GM18519 (cell line): ENCODE measurements around the gene COL23A1.
"Not testable (repeated sequence)": the region's sequence is repeated elsewhere in the genome, so short reads cannot be mapped to it uniquely, and the experiment has no call there.

Experiments
- ATAC-seq: cut with Tn5 transposase; IDR thresholded peaks from one replicate; pipeline ENCODE4 v1.9.1; 2021; ENCODE audit warnings: mild to moderate bottlenecking, moderate library complexity; ENCODE audit not compliant: unreplicated experiment, low FRiP score

Gene COL23A1

DNA sequence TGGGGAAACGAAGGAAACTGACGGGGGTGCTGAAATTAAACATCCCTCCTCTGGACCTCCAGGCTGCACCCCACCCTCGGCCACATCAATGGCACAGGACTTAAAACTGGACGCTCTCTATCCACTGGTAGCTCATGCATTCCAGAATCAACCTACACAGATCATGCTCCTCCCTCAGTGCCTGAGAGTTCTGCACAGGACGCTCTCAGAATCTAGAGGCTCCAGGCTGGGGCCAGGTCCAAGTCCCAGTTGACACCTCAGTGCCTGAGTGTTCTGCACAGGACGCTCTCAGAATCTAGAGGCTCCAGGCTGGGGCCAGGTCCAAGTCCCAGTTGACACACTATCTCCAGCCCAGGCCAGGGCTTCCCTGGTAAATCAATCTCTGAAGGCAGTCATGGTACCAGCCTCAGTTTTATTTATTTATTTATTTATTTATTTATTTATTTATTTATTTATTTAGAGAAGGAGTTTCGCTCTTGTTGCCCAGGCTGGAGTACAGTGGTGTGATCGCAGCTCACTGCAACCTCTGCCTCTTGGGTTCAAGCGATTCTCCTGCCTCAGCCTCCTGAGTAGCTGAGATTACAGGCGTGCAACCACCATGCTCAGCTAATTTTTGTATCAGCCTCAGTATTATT lies 103.2 kb downstream of the COL23A1 start:
- not testable (repeated sequence) for ATAC-seq

DNA sequence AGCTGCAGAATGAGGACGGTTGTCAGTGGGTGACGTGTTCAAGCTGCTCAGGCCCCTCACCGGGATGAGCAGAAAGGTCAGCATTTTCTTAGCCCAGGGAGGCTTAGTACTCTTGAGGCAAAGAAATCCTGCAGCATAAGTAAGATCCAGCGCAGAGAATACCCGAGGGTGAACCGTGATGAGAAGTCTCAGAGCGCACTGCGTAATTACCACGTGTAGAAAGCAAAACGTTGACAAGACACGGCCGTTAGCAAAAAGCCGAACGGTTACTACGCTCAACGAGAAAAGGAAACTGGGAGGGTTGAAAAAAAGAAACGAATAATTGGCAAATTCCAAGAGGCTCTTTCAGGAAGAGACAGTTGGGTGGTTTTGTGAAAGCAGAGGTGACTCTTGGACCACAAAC lies 104.0 kb downstream of the COL23A1 start:
- ATAC-seq, result no peak

DNA sequence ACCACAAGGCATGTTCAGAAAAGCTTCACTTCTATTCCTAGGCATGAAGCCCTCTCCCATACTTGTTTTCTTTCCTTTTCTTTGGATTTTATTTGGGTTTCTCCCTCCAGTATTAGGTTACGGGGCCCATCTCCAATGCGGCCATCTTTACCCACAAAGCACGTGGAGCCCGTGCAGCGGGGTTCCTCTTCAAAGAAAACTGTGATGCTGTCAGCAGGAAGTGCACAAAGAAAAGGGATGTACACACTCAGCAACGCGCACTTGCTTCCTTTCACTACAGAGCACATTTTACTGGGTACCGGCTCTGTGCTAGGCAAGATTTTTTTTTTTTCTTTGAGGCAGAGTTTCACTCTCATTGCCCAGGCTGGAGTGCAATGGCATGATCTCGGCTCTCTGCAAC lies 106.6 kb downstream of the COL23A1 start:
- no peak for ATAC-seq

DNA sequence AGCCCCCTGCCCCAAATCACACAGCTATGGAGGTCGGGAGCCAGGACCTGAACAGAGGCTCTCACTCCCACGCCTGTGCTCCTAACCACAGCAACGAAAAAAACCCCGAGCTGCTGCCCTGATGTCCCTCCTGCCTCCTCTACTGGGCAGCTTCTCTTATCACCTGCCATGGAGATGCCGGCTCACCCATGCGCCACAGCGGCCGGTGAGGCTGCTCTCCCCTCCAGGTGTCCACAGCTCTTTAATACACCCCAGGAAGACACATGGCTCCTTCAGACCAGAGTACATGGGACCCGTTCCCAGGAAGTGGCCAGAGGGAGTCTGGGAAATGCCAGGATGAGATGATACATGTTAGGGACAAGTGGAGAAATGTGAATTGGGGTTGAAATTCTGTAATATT lies 110.9 kb downstream of the COL23A1 start:
- ATAC-seq, result no peak

DNA sequence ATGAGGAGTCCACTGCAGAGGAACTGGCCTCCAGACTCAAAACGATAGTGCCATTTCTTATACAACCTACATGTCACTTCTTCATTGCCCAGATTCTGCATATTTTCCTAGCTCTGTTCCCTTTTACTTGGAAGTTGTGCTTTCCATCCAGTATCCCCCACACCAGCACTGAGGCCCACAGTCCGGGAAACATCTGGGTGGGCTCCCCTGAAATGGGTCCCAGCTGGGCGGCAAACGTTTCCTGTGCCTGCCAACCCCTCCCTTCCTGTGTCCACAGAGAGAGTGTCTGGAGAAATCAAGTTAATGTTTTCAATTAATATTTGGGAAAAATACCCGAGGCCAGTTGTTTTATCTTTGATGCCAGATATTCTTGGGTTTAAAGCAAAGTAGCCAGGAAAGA lies 111.8 kb downstream of the COL23A1 start:
- no peak for ATAC-seq

DNA sequence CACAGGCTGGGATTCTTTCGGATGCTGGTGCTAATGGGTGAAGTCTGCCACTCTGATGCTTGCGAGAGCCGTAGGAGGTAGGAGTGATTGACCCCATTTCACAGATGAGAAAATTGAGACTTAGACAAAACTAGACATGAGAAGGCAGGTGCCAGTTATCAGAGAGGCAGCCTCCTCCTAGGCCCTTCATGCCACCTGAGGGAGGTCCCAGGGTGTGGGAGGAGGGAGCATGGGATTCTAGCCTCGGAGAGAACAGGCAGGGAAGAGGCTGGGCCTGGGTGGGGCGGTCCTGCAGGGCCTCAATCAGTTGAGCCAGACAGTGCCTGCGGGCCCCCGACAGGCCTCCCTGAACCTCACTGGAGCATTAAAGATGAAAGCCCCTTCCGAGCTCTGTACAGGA lies 112.4 kb downstream of the COL23A1 start:
- ATAC-seq, result no peak

DNA sequence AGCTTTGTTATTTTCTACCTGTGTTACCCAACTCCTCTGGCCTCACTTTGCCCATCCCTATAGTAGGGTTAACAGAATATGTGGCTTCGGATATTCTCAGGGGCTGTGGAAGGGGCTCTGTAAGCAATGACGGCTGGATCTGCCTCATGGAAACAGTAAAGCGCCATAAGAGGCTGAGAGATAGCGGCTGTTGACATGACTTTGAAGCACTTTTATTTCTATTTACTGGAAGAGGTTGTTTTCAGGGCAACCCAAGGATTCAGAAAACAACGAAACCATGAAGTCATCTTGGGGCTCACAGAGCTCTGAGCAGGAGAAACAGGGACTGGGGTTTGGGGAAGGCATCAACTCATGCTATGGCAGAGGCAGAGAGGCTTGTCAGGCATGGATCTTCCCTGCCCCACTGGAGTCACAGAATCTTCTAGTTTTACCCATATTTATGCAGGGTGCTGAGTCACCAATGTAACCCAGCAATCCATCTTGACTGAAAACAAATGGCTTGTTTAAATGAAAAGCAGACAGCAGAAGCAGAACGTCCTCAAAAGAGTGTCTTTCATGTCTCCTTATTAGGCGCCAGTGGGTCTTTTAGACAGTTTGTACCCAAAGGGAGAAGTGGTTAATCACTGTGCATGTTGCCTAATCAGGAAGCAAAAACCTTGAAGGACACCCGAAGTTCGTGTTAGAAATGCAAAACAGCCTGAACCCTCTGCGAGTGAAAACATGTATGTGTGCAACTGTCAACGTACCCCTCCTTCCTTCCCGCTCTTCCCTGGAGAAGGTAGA lies 113.0 kb downstream of the COL23A1 start:
- ATAC-seq, result no peak

DNA sequence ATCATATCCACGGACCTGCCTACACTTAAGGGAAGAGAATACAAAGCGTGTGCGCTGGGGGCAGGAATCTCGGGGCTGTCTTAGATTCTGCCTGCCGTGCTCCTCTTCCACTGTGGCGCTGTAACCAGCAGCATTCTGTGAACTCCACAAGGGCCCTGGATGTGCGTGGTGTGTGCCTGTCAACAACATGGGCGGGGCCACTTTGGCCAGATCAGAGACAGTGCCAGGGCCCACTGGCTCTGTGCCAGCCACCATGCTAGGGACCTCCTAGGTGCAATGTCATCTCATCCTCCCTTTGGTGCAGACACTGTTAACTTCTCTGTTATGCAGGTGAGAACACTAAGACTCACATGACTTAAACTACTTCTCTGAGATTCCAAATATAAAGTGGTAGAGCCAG lies 113.7 kb downstream of the COL23A1 start:
- ATAC-seq, result no peak

DNA sequence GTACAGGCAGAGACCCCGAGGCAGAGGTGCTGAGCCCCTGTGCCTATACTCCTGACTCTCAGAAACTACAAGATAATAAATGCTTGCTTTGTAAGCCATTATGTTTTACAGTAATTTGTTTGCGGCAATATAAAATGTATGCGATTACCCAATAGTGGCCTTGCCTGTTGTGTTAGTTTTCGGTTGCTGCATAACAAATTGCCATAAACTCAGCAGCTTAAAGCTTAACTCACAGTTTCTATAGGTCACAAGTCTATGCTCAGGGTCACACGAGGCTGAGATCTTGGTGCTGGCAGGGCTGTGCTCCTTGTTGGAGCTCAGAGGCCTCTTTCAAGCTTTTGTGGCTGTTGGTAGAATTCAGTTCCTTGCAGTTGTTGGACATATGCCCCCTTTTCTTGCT lies 114.8 kb downstream of the COL23A1 start:
- no peak for ATAC-seq

DNA sequence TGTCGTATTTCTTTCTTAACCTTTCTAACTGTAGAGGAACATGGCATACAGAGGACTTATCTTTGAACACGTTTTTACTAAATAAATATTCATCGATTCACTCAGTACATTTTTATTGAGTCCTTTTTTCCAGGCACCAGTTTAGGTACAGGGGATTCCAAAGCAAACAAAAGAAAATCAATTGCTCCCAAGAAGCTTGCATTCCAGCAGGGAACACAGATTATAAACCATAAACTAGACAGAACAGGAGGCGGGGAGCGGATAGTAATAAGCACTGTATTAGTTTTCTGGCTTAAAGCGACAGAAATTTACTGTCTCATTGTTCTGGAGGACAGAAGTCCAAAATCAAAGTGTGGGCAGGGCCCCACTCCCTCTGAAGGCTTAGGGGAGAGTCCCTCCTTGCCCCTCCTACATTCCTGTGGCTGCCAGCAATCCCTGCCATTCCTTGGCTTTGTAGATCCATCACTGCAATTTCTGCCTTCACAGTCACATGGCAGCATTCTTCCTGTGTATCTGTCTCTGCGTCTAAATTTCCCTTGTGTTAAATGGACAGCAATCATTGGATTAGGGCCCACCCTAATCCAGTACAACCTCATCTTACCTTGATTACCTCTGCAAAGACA lies 115.5 kb downstream of the COL23A1 start:
- ATAC-seq, result no peak

DNA sequence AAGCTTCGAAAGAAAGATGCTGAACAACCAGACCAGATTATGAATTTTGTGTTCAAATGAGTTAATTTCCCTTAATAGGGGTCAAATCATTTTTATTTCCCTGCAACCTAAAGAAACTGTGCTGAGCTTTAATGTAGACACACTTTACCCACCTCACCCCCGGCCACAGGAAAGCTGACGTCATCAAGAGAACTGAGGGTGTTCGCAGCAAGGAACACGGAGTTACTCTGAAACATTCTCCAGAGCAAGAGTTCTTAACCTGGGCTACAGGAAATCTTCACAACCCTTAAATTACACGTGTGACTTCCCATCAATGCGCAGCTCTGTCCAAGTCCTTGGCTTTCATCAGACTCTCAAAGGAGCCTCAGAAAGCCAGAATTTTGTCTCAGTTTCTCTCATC lies 116.3 kb downstream of the COL23A1 start:
- ATAC-seq, result no peak

DNA sequence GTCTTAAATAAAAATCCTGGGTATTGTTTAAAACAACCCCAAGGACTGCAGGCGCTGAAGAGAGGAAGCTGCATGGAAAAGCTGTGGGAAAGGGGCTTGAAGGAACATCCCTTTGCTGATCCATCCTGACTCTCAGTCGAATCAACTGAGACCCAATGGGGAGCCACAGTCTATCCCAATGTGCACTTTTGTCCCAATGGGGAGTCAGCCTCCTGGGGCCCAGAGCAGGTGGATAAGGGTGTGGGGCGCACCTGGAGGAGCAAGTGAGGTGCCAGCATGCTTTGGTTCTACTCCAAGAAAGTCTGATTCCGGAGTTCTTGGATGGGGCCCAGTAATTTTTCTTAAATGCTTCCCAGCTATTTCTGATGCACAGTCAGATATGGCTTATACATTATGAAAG lies 118.1 kb downstream of the COL23A1 start:
- ATAC-seq, result no peak

DNA sequence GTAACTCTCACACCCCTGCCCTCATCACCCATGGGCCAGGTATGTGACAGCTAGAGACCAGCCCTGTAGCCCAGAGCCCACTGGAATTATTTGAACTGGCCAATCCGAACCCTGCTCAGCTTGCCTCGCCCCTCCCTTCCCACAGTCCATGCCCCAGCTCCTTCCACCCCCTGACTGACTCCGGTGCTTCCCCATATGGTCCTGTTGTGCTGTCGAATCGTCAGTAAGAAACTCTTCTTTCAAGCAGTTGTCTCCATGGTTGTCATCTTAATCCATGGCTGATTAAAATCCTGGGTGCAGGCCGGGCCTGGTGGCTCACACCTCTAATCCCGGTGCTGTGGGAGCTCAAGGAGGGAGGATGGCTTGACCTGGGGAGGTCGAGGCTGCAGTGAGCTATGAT lies 118.5 kb downstream of the COL23A1 start:
- ATAC-seq, result no peak

DNA sequence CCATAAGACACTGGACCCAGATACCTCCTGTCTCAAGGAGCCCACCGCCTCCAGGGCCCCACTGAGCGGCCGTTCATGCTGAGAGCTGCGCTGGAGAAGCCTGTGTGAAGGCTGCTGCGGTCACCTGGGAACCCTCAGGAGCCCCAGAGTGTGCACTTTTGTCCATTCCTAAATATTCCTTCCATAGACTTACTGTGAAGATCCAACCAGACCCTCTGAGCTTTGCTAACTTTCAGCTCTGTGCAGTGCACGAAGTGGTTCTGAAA lies 119.5 kb downstream of the COL23A1 start:
- ATAC-seq, result no peak

DNA sequence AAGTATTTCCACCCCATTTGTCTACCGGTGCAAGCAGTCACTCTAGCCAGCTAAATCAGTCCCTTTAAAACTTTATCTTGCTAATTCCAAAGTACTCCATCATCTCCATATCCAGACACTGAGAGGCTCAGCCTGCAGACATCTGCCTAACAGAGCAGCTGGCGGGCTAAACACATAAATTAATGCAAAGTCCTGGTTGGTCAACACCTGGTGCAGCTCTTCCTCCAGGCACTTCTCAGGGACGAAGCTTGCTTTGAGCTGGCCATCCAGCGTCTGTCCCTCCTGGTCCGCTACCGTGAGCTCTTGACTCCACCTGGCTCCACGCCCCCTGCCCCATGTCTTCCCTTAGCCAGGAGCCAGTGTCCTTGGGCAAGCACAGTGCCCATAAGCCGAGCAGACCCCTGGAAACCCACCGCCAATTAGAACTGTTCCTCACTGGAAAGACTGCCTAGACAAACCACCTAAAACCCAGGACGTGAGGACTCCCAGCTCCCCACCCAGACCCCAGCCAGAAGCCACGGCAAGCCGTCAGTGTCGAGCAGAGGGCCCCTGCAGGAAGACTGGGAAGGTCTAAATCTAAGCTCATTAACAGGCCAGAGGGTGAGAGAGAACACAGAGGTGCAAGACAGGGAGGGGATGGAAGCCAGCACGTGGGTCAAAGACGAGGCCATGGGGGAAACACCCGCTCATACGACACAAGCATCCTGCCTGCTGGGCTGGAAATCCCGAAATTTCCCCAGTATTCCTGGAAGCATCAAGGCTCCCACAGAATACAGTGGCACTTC lies 120.0 kb downstream of the COL23A1 start:
- ATAC-seq, result no peak

DNA sequence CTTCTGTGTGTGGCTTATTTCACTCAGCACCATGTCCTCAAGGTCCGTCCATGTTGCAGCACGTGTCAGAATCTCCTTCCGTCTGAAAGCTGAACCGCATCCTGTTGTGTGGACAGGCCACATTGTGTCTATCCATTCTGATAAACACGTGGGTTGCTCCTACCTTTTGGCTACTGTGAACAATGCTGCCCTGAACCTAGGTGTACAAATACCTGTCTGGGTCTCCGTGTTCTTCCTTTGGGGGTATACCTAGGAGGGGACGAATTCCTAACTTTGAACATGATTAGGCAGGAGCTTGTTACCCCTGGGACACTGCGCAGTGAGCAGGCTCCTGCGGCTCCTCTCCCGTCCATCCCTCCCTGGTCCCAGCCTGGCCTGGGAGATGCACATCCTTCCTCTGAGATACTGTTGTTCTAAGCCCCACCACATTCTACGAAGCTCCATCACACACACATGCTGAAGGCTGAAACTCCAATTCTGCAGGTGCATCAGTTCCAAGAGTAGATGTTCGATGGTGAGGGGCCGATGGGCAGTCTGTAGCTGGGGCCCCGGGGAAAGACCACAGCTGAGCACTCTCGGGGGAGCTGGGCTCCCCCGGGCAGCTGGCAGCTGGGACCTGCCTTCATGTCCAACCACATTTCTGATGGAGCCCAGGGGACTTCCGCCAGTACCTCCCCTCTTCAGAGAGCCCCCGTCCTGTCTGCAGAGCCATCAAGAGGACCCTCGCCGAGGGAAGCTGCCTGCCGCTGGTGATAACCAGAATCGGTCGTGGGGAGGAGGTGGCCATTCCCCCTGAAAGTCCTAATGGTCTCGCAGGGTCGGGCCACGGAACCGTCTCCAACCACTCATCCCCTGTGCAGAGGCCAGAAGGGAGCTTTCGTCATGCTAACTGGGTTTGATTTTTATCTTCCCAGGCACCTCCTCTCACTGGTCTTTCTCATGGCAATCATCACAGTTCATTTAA lies 120.9 kb downstream of the COL23A1 start:
- ATAC-seq, result no peak

DNA sequence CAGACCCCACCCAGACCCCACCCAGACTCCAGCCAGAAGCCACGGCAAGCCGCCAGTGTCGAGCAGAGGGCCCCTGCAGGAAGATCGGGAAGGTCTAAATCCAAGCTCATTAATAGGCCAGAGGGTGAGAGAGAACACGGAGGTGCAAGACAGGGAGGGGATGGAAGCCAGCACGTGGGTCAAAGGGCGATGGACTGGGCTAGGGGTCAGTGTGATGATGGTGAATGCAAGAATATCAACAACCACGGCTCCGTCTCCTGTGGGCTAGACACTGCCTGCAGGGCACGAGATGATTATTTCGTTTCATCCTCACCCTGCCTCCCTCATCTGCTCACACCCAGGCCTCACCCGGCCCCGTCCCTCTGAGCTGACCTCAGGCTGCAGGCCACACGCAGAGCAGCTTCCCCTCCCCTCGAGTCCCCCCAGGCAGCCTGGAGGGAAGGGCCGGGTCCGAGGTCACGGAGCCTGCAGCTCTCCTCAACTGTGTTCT lies 122.0 kb downstream of the COL23A1 start:
- ATAC-seq, result no peak

DNA sequence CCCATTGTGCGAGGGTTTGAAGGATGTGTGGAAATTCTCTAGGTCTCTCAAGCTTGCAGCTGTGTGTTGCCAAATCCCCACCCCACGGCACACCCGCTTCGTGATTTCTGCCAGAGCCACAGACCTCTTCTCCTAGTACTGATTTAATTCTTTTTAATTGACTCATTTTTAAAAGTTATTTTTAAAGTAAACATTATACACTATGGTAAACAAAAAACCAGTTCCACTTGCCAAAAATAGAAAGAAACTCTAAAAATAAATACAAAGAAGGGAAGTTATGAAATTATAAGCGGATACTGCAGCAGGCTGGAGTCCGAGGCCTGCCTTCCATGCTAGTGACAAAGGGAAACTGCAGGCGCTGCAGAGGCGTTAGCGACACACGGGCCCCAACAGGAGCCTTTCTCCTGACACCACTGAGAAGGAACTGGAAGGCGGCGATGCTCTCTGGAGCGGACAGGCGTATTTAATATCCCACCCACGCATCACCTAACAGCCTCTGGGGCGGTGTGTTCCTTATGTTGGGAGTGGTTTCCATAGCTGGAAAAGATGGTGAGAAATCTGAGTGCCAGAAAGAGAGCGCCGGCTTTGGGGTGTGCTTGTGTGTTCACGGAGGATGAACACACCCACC lies 122.5 kb downstream of the COL23A1 start:
- ATAC-seq, result no peak

DNA sequence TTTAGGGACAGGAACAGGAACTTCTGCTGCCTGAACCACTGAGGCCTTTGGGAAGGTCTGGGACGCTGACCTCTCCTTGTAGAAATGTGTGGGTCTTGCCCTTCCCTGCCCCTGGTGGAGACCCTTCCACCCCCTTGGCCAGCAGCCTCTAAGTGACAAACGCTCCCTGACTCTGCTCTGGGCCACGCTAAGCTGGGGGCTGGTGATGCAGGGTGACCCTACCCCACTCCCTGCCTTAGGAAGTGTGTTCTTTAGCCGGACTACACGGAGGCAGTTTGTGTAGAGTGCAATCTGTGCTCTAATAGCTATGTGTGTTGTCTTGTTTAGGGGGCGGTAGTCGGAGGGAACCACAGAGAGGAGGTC lies 123.0 kb downstream of the COL23A1 start:
- ATAC-seq, result no peak

DNA sequence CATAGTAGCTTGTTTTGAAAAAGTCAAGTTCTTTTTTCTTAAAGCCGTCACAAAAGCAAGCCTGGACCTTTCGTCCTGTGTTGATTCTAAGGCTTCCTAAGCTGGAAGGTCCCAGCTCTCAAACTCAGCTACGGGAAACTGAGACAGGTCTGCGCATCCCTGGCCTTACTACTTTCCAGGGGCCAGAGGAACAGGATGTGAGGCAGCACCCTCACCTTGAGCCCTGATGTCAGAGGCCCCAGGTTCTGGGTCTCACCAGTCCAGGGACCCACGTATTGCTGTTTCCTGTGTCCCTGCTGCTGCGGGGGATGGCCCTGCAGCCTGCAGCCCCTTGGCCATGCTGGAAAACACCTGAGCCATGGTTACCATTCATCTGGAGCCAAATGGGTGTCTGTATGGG lies 123.9 kb downstream of the COL23A1 start:
- ATAC-seq, result no peak
